ENCODE results near the gene ZNF496.

GRCh38 chr1:247336390-247336789 is 4.7 kb upstream of the ZNF496 start:
- TF ChIP-seq CTCF (conservative IDR thresholded peaks at IDR 0.05; ENCODE audit: low read length) = no peak
- no peak for TF ChIP-seq EZH2phosphoT487 (IDR thresholded peaks at IDR 0.05; ENCODE audit: borderline replicate concordance, low read depth, low read length)
